ENCODE measurements around the gene FRK.
"Not testable (repeated sequence)": the region's sequence is repeated elsewhere in the genome, so short reads cannot be mapped to it uniquely, and the experiment has no call there.

Gene FRK

DNA sequence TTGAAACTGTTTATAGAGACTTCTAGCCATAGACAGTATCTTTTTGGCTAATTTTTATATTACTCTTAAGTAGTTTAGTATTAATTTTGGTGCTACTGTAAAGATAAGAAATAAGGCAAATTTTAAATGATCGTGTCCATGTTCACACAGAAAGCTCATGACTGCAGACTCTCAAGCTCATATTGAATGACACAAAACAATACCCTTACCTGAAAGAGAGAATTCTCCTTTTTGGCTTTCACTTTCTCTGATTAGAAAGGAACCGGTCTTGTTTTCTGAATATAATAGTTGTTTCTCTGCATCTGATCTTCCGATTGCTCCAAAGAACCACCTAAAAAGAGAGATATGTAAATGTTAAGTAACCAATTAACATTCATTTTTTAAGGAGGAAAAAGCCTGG lies 57.0 kb downstream of the FRK start:
- no peak for DNase-seq

DNA sequence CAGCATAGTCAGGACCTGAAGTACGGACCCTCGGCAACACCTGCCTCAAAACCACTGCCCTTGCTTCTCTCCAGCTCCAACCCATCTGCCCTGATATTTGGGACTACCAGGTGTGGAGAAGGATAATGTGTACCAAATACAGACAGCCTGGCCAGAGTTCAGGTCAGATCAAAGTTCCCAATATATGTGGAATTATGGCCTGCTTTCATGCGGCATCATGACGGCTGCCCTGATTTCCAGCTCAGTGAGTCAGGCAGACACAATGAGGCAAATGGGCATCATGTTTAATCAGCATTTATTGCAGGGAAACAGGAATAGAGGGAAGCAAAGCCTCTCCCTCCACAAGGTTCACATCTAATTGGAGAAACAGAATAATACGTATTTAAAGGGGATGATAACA lies 57.9 kb downstream of the FRK start:
- DNase-seq, result no peak

DNA sequence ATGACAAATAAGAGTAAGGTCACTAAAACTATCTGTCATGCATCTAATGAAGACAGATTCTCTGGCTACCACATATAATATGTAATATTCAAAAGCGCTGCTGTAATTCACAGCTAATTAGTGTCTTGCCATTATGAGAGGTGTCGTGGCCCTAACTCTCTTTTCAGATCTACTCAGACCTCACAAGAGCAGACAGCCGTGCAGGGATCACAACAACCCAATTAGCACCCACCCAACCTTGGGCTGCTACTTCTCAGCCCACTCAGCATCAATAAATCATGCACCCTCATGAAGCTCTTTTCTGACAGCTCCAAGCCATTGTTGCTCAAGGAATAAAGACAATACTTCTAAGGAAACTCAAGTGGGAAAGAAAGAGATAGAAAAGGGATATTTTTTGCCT lies 61.5 kb downstream of the FRK start:
- no peak for DNase-seq

DNA sequence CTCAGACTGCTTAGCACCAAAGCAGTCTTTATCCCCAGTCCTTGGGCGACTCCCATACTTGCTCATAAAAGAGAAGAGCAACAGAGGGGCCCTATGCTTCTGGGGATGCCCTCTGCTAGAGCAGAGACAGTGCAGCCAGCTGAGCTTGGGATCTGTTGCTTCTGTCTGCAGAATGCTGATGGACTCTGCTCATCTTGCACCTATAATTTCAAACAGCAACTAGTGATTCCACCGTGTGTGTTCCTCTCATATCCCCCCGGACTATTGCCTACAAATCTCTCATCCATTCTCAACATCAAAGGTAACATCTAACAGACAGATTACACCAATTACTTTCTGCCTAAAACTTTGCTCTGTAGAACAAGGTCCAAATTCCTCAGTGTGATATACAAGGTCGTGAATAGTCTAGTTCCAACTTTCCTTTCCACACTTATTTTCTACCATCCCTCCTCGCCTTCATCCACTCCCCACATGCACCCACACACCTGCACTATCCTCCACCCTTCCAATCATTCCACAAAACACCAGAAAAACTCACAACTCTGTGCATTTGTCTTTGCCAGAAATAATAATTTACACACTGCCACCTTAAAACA lies 62.6 kb downstream of the FRK start:
- DNase-seq, result no peak

DNA sequence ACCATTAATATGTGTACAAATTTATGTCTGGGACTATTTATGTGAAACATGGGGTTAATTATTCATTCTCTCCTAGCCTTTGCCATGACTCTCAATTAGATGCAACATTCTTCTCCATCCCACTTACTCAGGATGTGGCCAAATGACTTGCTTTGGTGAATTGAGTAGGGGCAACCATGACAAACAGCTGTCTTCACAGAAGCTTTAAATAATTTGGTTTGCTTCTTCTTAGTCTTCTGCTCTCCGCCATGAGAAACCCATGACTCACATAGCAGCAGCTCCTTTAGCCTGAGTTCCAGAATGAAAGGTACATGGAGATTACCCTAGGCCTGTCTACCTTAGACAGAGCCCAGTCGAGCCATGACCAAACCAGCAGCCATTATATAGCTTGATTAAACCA lies 74.7 kb downstream of the FRK start:
- no peak for DNase-seq

DNA sequence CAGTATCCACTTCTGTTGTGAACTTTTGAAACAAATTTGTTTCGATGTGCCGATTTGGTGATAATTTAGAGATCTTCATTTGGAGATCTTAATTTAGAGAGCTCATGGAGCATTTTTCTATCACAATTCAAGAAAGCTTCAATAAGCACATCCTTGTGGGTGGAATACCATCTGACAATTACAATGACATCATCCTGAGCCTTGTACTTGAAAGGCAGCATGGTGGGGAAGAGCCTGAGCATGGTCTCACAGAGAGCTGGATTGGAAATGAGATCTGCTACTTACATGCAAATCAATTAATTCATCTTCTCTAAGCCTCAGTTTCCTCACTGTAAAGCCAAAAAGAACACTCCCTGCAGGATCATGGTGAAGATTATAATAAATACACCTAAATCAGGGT lies 75.9 kb downstream of the FRK start:
- DNase-seq, result no peak

DNA sequence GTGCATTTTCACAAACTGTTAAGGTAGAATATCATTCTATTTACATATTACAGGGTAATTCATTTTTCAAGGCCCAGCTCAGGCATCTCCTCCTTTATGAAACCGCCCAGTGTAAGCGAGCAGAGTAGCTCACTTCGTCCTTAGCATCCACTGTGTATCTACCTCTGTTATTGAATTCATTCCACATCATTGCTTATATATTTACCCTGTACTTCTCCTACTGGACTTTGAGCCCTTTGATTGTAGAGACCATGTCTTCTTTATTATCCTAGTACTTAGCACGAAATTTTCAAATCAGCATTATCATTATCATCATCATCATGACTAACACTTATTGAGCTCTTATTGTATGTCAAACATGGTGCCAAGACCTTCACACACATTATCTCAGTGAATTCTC lies 76.7 kb downstream of the FRK start:
- DNase-seq, result no peak

DNA sequence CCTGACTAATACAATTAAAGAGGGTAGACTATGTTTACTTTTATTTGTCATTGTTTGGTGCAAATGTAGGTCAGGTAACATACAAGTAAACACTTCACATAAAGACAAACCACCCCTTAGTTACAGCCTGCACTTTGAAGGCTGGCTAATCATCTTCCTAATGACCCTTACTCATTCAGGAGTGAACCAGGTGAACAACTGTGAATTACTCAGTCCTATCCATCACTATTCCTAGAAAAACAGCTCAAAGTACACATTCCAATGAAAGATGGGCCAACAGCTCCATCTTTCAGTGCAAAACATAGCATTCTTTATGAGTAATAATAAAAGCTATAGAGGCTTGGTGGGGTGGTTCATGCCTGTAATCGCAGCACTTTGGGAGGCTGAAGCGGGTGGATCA lies 78.2 kb downstream of the FRK start:
- no peak for DNase-seq

DNA sequence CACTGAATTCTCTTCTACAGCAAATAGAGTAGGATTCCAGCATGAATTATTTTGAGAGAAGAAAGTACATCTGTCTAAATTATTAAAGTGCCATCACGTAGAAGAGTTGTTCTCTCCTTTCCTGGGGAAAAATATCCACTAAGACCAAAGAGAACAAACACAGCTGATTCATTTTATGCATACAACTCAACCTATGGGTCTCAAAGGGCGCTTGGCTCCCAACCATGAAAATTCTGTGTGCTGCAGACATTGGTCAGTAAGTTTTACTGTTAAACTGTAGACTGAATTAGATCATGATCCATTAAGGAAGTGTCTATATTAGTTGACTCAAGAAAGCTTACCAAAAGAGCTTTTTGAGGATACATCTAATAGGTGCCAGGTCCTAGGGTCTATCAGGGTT lies 83.5 kb downstream of the FRK start:
- DNase-seq, result no peak

DNA sequence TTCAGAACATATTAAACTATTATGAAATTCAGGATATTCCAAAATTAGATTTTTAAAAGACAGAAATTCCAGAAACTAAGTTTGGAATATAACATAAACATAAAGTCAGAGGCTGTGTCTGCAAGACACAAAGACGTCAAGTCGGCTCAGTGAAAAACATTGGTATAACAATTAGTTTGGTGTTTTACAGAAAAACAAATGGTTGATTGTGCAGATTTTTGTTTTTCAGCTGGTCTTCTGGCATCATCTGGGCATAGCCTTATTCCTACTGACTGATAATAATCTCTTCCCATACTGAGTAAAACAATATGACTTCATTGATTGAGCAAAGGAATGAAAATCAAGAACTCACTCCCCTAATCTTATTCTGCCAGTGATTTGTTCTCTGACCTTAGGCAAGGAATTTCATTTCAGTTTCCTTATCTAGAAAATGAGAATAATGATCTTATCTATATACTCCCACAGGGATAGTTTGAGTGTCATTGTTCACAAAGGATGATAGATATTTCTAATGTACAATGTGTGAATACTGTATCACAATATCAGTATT lies 84.3 kb downstream of the FRK start:
- DNase-seq, result no peak

DNA sequence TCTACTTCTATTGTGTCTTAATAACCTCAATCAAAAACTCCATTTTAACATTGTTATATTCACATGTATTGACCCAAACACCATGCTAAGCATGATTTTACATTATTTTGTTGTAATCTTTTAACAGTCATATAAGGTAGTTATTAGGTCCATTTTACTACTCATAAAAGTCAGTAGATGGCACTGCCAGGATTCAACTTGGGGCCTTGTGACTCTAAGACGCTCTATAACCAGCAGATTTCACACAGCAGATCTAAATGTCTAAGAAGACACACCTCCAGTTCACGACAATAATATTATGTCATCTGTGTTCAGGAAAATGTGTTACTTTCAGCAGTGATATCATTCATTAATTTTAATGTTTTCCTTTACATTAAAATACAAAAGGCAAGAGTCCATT lies 88.0 kb downstream of the FRK start:
- DNase-seq, result no peak

DNA sequence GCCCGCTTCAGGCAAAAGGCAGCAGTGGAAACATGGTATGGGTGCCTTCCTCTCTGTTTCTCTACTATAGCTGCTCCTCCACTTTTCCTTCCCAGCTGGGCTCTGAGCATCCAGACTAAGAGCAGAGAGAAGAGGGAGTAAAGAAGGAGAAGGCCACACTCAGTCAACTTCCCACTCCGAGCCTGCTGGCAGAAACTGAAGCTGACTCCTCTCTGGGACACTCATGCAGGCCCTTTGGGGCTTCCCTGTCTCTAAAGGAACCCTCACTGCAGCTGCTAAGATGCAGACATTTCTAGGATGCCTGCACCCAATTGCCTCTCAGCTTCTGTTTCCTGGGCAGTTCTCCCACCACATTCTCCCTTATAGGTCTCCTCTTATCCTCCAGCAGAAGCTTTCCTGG lies 88.9 kb downstream of the FRK start:
- DNase-seq, result no peak

DNA sequence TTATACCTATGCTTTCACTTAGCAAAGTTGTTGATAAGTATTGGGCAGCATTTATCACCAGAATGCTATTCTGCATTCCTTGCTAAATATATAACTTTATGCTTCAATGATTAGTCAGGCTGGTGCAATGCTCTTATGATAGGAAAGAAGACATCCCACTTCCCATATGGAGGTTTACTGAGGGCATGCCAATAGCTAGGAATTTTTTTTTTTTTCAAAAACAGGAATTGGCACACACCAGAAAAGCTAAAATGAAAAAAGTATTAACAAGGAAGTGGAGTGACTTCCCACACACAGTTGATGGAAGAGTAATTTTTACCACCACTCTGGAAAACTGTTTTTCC lies 90.8 kb downstream of the FRK start:
- DNase-seq, result no peak

DNA sequence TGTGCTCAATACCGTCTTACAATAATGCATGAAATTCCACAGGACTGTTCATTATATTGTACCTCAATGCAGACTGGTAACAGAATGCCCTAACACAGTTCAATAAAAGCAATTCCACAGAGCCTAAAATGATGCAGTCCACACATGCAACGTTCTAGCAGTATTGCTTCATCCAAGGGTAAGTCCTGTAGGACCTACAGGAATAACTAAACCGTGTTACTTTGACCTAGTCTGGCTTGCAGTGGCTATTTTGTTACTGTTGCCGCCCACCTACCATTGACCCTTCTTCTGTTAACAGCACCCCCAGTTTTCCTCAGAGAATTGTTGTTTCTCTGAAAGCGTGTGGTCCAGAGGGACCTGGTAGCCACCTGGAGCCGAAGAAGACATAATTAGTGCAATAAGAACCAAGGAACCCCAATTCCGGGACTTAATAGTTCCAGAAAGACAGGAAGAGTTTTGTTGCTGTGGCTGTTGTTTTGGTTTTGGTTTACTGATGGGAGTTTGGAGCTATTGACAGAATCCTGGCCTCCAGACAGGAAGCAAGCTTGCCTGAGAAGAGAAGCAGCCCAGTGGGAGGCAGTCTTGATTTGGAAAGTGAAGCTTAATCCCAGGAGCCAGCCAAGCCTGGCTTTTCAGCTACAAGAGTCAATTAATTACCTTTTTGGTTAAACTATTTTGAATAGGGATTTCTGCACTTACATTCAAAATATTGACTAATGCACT lies 91.3 kb downstream of the FRK start:
- DNase-seq, result no peak

DNA sequence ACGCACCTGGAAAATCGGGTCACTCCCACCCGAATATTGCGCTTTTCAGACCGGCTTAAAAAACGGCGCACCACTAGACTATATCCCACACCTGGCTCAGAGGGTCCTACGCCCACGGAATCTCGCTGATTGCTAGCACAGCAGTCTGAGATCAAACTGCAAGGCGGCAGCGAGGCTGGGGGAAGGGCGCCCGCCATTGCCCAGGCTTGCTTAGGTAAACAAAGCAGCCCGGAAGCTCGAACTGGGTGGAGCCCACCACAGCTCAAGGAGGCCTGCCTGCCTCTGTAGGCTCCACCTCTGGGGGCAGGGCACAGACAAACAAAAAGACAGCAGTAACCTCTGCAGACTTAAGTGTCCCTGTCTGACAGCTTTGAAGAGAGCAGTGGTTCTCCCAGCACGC lies 100.4 kb downstream of the FRK start:
- not testable (repeated sequence) for DNase-seq

DNA sequence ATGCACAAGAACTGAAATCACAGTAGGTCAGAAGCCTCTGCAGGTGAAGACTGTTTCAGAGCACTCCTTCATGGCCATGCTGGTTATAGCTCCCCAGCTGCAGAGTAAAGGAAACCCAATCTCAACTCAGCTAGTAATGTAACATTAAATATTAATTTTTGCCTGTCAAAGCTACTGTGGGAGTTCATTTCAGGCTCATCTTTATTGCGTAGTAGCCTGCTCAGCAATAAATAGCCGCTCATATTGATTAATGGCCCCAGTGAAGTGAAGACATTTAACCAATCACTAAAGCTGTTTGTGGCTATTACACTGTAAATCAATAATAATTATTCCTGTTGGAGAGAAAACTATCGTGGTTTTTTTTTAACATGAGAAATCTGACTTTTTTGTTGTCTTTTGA lies 101.7 kb downstream of the FRK start:
- DNase-seq, result no peak

DNA sequence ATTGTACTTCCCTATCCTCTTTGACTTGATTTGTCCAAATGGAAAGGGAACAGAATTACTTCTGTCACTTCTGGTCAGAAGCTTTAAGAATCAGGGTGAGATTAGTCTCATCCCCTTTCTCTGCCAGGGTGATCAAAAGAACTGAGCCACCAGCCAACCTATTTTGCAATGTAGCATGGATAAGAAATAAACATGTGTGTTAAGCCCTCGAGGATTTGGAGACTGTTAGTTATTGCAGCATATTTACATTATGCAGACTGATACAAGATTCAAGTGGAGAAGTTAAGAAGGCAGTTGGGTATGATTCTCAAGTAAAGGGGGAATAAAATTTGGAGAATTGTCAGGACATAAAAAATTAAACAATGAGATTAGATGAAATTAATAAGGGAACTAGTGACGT lies 106.0 kb downstream of the FRK start:
- no peak for DNase-seq

DNA sequence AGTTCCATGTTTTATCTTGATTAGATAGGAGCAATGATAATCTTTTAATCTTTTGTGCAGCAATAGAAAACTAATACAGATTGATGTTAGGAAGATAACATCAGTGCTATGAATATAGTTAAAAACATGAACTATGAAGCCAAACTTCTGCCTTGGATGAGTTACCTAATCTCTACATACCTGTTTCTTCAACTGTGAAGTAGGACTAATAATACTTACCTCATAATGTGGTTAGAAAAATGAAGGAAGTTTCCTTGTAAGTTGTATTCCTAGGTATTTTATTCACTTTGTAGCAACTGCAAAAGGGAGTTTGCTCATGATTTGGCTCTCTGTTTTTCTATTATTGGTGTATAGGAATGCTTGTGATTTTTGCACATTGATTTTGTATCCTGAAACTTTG lies 111.9 kb downstream of the FRK start:
- no peak for DNase-seq

DNA sequence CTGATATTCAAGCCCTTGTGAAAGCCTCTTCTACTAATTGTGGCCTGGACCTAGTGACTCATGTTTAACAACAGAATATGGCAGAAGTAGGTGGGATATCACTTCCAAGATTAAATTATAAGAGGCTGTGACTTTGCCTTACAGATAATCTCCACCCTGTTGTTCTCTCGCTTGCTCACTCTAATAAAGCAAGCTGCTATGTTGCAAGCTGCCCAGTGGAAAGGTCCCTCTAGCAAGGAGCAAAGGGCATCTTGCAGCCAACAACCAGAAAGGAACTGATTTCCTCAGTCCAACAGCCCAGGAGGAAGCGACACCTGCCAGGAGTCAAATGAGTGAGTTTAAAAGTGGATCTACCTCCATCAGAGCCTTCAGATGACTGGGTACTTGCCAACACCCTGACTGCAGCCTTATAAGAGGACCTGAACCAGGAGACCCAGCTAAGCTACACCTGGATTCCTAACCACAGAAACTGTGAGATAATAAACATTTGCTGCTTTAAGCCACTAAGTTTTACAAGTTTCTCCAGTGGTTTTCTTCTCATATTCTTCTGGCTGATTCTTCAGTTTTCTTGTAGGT lies 112.6 kb downstream of the FRK start:
- DNase-seq, result no peak

DNA sequence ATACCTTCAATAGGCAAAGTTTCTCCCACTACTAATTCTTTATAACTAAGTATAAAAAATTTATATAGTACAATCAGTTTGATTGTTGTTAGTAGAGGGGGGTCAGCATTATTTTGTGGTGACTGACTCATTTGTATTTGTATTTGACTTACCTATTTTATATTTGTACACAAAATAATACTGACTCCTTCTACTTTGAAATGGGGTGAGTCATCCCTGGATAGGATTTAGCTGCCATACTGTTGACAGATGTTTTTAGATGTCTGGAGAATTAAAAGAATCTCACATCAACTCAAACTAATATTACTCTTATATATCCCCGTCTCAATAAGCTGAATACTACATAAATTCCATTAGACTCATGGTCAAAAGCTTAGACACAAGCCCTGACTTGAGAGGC lies 114.9 kb downstream of the FRK start:
- DNase-seq, result no peak

DNA sequence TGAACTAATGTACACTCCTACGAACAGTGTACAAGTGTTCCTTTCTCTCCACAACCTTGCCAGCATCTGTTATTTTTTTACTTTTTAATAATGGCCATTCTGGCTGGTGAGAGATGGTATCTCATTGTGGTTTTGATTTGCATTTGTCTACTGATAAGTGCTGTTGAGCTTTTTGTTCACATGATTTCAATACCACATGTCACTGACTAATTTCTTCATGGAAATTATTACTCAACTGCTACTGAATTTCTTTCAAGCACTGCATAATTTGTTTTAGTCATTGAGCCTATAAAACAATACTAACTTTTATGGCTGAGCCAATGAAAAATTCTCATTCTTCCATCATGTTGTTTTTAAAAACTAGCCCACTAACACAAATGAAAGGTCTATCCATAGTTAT lies 115.4 kb downstream of the FRK start:
- DNase-seq, result no peak

DNA sequence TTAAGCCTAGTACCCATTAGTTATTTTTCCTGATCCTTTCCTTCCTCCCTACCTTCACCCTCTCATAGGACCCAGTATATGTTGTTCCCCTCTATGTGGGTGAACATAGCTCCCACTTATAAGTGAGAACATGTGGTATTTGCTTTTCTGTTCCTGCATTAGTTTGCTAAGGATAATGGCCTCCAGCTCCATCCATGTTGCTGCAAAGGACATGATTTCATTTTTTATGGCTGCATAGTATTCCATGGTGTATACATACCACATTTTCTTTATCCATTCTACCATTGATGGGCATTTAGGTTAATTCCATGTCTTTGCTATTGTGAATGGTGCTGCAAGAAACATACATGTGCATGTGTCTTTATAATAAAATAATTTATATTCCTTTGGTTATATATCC lies 115.9 kb downstream of the FRK start:
- not testable (repeated sequence) for DNase-seq

DNA sequence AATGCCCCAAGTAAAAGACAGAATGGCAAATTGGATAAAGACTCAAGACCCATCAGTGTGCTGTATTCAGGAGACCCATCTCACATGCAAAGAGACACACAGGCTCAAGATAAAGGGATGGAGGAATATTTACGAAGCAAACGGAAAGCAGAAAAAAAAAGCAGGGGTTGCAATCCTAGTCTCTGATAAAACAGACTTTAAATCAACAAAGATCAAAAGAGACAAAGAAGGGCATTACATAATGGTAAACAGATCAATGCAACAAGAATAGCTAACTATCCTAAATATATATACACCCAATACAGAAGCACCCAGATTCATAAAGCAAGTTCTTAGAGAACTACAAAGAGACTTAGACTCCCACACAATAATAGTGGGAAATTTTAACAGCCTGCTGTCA lies 123.2 kb downstream of the FRK start:
- DNase-seq, result not testable (repeated sequence)

DNA sequence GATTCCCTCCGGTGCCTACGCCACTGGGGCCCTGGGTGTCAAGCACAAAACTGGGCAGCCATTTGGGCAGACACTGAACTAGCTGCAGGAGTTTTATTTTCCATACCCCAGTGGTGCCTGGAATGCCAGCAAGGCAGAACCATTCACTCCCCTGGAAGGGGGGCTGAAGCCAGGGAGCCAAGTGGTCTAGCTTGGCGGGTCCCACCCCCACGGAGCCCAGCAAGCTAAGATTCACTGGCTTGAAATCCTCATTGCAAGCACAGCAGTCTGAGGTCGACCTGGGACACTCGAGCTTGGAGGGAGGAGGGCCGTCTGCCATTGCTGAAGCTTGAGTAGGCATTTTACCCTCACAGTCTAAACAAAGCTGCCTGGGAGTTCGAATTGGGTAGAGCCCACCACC lies 125.3 kb downstream of the FRK start:
- no peak for DNase-seq

DNA sequence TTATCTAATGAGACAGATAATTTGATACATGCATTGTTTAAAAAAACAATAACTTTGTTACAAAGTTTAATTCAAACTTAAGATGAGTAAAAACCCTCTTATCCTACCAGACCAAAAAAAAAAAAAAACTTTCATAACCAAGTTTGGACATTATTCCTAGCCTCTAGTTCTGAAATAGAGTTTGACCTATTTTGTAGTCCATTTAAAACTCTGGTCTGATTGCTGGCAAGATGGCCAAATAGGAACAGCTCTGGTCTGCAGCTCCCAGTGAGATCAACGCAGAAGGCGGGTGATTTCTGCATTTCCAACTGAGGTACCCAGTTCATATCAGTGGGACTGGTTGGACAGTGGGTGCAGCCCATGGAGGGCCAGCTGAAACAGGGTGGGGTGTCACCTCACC lies 125.9 kb downstream of the FRK start:
- DNase-seq, result no peak

All from amniotic stem cell (primary cell).